CD8-positive, alpha-beta memory T cell (primary cell): ENCODE measurements around the gene TOX4. TPM values are rescaled to one million over a fixed set of nuclear protein-coding genes. Genes with fewer than 3 reads are reported as not detected.
A peak's percentile ranks its signal among the peaks of the same experiment; 100 is the strongest.
"Not testable (repeated sequence)": the region's sequence is repeated elsewhere in the genome, so short reads cannot be mapped to it uniquely, and the experiment has no call there.

Experiments
- CTCF ChIA-PET: fragments of 350-600 bp; sonication (Branson Sonifier 250); formaldehyde crosslinking; loops from one replicate; lab custom pipeline; 2021; ENCODE audit warnings: antibody characterized with exemption; lab: Charles Lee
- POLR2A ChIA-PET: fragments of 350-600 bp; sonication (Branson Sonifier 250); formaldehyde crosslinking; loops from one replicate; lab custom pipeline; 2021; ENCODE audit warnings: antibody characterized with exemption; lab: Charles Lee
- DNase-seq, 5 donors: peaks; one replicate each; pipeline versions ENCODE4 v3.0.0 to v3.0.0-alpha.2; 2020 to 2022; ENCODE audit warnings: mixed read lengths in 1 of 5
- H3K27ac ChIP-seq: one replicate; pipeline ENCODE4 v1.7.0; 2013; ENCODE audit warnings: low read depth, mild to moderate bottlenecking, low read length, moderate library complexity
- H3K27me3 ChIP-seq: 2 replicates; pipeline ENCODE4 v1.7.0; 2013; ENCODE audit warnings: low read length, mild to moderate bottlenecking; ENCODE audit not compliant: insufficient read depth, poor library complexity, severe bottlenecking
- H3K36me3 ChIP-seq: 2 replicates; pipeline ENCODE4 v1.7.0; 2013; ENCODE audit warnings: mild to moderate bottlenecking, low read length, moderate library complexity; ENCODE audit not compliant: insufficient read depth
- H3K4me1 ChIP-seq: 2 replicates; pipeline ENCODE4 v1.7.0; 2013; ENCODE audit warnings: mild to moderate bottlenecking, low read length, moderate library complexity; ENCODE audit not compliant: insufficient read depth
- H3K4me3 ChIP-seq: 2 replicates; pipeline ENCODE4 v1.7.0; 2013; ENCODE audit warnings: mild to moderate bottlenecking, low read length
- H3K9me3 ChIP-seq: 2 replicates; pipeline ENCODE4 v1.7.0; 2013; ENCODE audit warnings: mild to moderate bottlenecking, low read length
- H3K27ac Mint-ChIP-seq, 8 donors: one replicate each; pipeline ENCODE4 v1.8.0; 2020 to 2021; ENCODE audit warnings: mixed read lengths in 8 of 8, mild to moderate bottlenecking in 6 of 8, inconsistent platforms in 3 of 8, moderate library complexity in 3 of 8
- H3K27me3 Mint-ChIP-seq, 2 donors: one replicate each; pipeline ENCODE4 v1.8.0; 2020 to 2021; ENCODE audit warnings: mixed read lengths in 2 of 2, mild to moderate bottlenecking in 1 of 2, moderate library complexity in 1 of 2
- H3K36me3 Mint-ChIP-seq, 3 donors: one replicate each; pipeline ENCODE4 v1.8.0; 2020 to 2021; ENCODE audit warnings: mixed read lengths in 3 of 3, inconsistent platforms in 1 of 3, mild to moderate bottlenecking in 1 of 3
- H3K4me1 Mint-ChIP-seq, 3 donors: one replicate each; pipeline ENCODE4 v1.8.0; 2020 to 2021; ENCODE audit warnings: mixed read lengths in 3 of 3, inconsistent platforms in 1 of 3, mild to moderate bottlenecking in 1 of 3
- H3K4me3 Mint-ChIP-seq, 7 donors: one replicate each; pipeline ENCODE4 v1.8.0; 2020 to 2021; ENCODE audit warnings: mixed read lengths in 7 of 7, mild to moderate bottlenecking in 6 of 7, moderate library complexity in 4 of 7, inconsistent platforms in 2 of 7
- H3K9me3 Mint-ChIP-seq, 5 donors: one replicate each; pipeline ENCODE4 v1.8.0; 2020 to 2022; ENCODE audit warnings: mixed read lengths in 5 of 5, mild to moderate bottlenecking in 3 of 5, moderate library complexity in 2 of 5, inconsistent platforms in 1 of 5
- polyA plus RNA-seq: library from polyadenylated mRNA; unstranded; fragments of 300-500 nt; fragmentation: Illumina TruSeq; gene quantifications from one replicate; pipeline ENCODE4 v1.2.3, GENCODE V29; 2021
- total RNA-seq, 2 experiments: library from RNA; stranded (reverse); gene quantifications; one replicate each; pipeline ENCODE4 v1.2.3, GENCODE V29; 2021

TOX4 gene
- 10 to 100 TPM; 82.7 to 83.0 TPM for total RNA-seq
- 93.3 TPM for polyA plus RNA-seq

DNA sequence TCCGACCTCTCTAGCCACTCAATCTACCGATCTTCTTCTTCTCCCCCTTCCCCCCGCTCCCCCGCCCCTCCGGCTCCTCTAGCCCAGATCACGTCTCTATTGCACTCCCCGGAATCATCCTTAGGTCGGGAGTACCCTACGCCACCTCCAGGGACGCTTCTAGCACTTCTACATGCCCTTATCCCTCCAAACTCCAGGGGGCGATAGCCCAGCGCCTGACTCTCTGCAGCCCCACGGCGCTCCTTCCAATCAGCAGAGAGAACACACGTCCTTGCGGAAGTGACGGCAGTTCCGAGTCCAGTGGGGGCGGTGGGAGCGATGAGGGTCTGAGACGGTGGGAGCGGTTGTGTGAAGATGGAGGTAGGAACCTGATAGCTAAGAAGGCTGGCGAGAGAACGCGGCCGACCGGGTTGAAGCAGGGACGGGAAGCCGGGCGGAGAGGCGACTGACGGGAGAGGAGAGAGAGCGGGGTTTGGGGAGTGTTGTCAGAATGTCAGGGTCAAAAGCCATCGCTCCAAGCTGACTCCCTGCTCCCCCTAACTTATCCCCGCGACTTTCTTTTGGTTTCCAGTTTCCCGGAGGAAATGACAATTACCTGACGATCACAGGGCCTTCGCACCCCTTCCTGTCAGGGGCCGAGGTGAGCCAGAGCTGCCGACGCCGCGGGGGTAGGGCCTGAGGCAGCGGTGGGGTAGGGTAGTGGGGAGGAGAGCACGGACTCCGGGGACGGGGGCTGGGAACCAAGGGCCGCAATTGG, at the start of gene TOX4, which contains the start of gene RAB2B:
Gene TOX4 (plus strand): TSS at position 271 of the 757 bp plus-strand sequence. CDS start 84 bp downstream, at position 355.
Gene RAB2B (minus strand): TSS at position 35 of the 757 bp plus-strand sequence. CDS start 87 bp downstream, outside the sequence.
- Mint-ChIP-seq H3K27ac (peak within 1 kb of the TSS; percentile 90 to 100 (median 100)), H3K27me3 (no peaks in the 10 kb centered on the region), H3K4me3 (peak within 1 kb of the TSS; percentile 95 to 100 (median 98)), H3K36me3 (peaks cover 2 to 61% (median 8%) of the 10 kb centered on the region in 3 donors), H3K9me3 (no peaks in the 10 kb centered on the region), H3K4me1 (peaks cover 32 to 74% (median 64%) of the 10 kb centered on the region in 3 donors)
- peak; percentile 89 to 98 (median 97) for DNase-seq
- no peaks in the 10 kb centered on the region for H3K9me3 ChIP-seq
- peak within 1 kb of the TSS; percentile 94 for H3K27ac ChIP-seq
- ChIA-PET POLR2A (interaction anchor here (2.1 to 2.2 kb wide), 4 partner anchors 11 to 40 kb away, joined by 6 to 28 read pairs (median 10); partner anchors contain the start of genes CHD8 and METTL3), CTCF (interaction anchor here (0.8 to 3.7 kb wide), 13 partner anchors 13 to 372 kb away, joined by 3 to 22 read pairs (median 5); partner anchors contain the start of genes CHD8, METTL3 and SALL2)
- peaks cover 5% of the 10 kb centered on the region for H3K36me3 ChIP-seq
- no peaks in the 10 kb centered on the region for H3K27me3 ChIP-seq
- H3K4me1 ChIP-seq = peaks cover 25% of the 10 kb centered on the region
- peak within 1 kb of the TSS; percentile 98 for H3K4me3 ChIP-seq

DNA sequence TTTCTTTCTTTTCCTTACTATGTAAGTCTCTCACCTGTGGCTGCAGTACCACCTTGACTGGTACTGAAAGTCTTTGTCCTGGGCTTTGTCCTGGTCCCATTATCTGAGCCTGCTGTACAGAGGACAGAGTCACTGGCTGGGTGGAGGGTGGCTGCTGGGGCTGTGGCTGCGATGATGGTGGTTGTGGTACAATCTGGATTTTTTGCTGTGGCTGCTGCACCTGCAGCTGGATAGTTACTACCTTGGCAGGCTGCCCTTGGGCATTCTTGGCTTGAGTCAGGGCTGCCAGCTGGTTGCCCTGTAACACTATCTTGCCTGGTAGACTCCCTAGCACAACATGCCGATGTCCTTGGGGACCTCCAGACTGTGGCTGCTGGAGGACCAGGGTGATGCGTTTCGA, 48.1 kb upstream of the TOX4 start:
- Histone ChIP-seq H3K9me3 (no peaks in the 10 kb centered on the region), H3K4me3 (no peak overlapping the region), H3K27me3 (no peaks in the 10 kb centered on the region), H3K27ac (no peak overlapping the region), H3K4me1 (no peaks in the 10 kb centered on the region), H3K36me3 (peaks cover 42% of the 10 kb centered on the region)
- DNase-seq = no peak
- Mint-ChIP-seq H3K4me1 (peaks cover 17 to 24% (median 19%) of the 10 kb centered on the region in 3 donors), H3K36me3 (peaks cover 3 to 87% (median 23%) of the 10 kb centered on the region in 3 donors), H3K4me3 (no peak overlapping the region), H3K27ac (no peak overlapping the region), H3K9me3 (no peaks in the 10 kb centered on the region), H3K27me3 (no peaks in the 10 kb centered on the region)
- ChIA-PET POLR2A (no interaction called here), CTCF (no interaction called here)

DNA sequence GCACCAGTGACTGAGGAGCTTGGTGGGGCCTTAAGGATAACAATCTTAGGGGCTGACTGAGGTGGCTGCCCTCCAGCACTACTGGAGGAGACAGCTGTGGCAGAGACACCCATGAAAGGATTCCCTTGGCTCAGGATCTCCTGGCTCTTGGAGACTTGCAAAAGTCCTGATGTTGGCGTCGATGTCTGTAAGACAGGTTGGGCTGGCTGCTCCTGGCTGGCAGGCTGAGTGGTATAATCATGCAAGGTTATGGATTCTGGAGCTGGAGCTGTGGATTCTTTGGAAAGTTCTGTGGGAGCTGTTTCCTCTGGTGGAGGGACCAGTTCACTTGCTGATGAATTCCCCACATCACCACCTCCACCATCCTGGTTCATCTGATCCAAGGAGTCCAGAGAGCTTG, 45.9 kb upstream of the TOX4 start:
- no peak overlapping the region for H3K27ac ChIP-seq
- no peaks in the 10 kb centered on the region for H3K9me3 ChIP-seq
- H3K27me3 Mint-ChIP-seq = no peaks in the 10 kb centered on the region
- peaks cover 3 to 69% (median 18%) of the 10 kb centered on the region in 3 donors for H3K36me3 Mint-ChIP-seq
- peaks cover 37 to 45% (median 41%) of the 10 kb centered on the region in 3 donors for H3K4me1 Mint-ChIP-seq
- DNase-seq = no peak
- no peak overlapping the region for H3K4me3 ChIP-seq
- H3K4me1 ChIP-seq = peaks cover 15% of the 10 kb centered on the region
- no peaks in the 10 kb centered on the region for H3K27me3 ChIP-seq
- peak overlapping the region in 1 of 8 donors; percentile 14 for H3K27ac Mint-ChIP-seq
- POLR2A ChIA-PET = no interaction called here
- H3K36me3 ChIP-seq = peaks cover 27% of the 10 kb centered on the region
- no peaks in the 10 kb centered on the region for H3K9me3 Mint-ChIP-seq
- H3K4me3 Mint-ChIP-seq = no peak overlapping the region
- CTCF ChIA-PET = interaction anchor here (1.3 to 2.4 kb wide), 2 partner anchors 24 to 25 kb away, joined by 3 to 9 read pairs; partner anchors contain the start of gene CHD8

DNA sequence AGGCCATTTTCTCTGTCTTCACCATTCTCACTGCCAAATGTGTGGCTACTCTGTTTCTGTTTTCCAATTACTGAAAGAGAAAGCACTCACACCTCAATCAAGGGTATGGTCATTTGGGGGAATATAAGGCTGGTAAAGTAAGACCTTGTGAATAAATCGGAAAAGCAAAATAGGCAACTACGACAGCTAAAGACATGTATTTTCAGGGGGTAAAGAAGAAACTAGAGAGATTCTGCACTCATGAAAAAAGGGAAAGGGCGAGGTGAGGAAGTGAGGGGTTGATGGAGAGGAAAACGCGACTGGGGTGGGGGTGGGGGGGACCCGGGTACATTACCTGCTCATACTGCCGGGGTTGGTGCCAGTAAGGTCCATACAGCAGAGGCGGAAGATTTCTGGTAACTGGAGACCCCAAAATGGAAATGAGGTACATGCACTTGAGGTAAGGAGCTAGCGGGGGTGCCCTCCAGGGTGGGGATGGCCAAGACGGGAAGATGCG, 40.4 kb upstream of the TOX4 start:
- Mint-ChIP-seq H3K4me1 (peaks cover 59 to 80% (median 75%) of the 10 kb centered on the region in 3 donors), H3K36me3 (peaks cover 0 to 30% (median 2%) of the 10 kb centered on the region in 3 donors), H3K4me3 (peak overlapping the region; percentile 91 to 97 (median 95)), H3K27me3 (no peaks in the 10 kb centered on the region), H3K9me3 (no peaks in the 10 kb centered on the region), H3K27ac (peak overlapping the region; percentile 84 to 98 (median 95))
- H3K9me3 ChIP-seq = no peaks in the 10 kb centered on the region
- peak overlapping the region; percentile 82 for H3K27ac ChIP-seq
- CTCF ChIA-PET = interaction anchor here (1.0 to 3.8 kb wide), 8 partner anchors 9 to 62 kb away, joined by 3 to 50 read pairs (median 5); partner anchors contain the start of genes CHD8, RAB2B and TOX4
- POLR2A ChIA-PET = interaction anchor here (0.6 to 2.1 kb wide), 9 partner anchors 10 to 846 kb away, joined by 3 to 47 read pairs (median 6); partner anchors contain the start of genes CHD8, METTL3, RAB2B and RNASE12
- no peak for DNase-seq
- H3K4me1 ChIP-seq = peaks cover 34% of the 10 kb centered on the region
- H3K36me3 ChIP-seq = no peaks in the 10 kb centered on the region
- H3K4me3 ChIP-seq = peak overlapping the region; percentile 91
- H3K27me3 ChIP-seq = no peaks in the 10 kb centered on the region

DNA sequence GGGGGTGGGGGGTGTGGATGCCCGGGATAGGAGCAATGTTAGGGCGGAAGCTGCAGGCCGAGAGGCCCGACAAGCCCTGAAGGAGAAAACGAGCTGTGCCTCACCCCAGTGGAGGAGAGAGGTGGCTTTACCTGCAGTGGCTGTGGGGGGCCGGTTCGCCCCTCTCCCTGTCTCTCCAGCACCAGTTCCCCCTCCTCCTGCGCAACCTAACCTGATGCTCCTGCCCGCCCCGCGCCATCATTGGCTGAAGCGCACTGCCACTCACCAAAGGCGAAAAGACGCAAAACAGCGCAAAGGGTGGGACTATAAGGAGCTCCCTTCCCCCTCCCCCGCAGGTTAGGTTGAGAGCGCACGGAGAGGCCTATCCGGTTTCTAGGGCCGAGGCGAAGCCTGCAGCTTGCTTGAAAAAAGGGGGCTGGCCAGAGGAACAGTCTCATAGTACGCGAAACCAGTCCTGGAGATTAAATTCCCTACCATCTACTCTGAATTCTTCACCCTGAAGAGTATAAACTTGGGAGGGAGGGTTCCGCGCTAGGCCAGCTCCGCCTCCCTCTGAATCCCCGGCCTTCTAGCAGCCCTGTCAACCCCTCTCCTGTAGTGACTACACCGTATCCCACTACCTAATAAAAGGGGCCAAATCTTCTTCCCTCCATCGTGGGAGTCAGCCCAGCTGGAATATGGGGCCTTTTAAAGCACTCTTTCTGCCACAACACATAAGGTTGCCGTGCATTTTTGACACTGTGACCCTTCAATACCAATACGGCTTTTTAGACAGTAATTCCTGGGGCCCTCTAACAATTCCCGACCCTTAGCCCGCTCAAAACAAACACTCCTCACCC, 39.7 kb upstream of the TOX4 start:
- Mint-ChIP-seq H3K27me3 (no peaks in the 10 kb centered on the region), H3K9me3 (no peaks in the 10 kb centered on the region), H3K4me3 (peak overlapping the region; percentile 91 to 97 (median 95)), H3K36me3 (peaks cover 0 to 29% (median 2%) of the 10 kb centered on the region in 3 donors), H3K4me1 (peaks cover 61 to 81% (median 79%) of the 10 kb centered on the region in 3 donors), H3K27ac (peak overlapping the region; percentile 84 to 98 (median 95))
- peaks cover 34% of the 10 kb centered on the region for H3K4me1 ChIP-seq
- peak overlapping the region; percentile 82 for H3K27ac ChIP-seq
- H3K9me3 ChIP-seq = no peaks in the 10 kb centered on the region
- peak overlapping the region; percentile 91 for H3K4me3 ChIP-seq
- DNase-seq = peak; percentile 97 to 99 (median 98)
- no peaks in the 10 kb centered on the region for H3K27me3 ChIP-seq
- no peaks in the 10 kb centered on the region for H3K36me3 ChIP-seq
- POLR2A ChIA-PET = interaction anchor here (0.5 to 2.1 kb wide), 12 partner anchors 9 to 252 kb away, joined by 3 to 47 read pairs (median 6); partner anchors contain the start of genes CHD8, METTL3, RAB2B and SUPT16H
- CTCF ChIA-PET = interaction anchor here (0.8 to 3.8 kb wide), 9 partner anchors 9 to 61 kb away, joined by 3 to 50 read pairs (median 5); partner anchors contain the start of genes CHD8, RAB2B and TOX4

DNA sequence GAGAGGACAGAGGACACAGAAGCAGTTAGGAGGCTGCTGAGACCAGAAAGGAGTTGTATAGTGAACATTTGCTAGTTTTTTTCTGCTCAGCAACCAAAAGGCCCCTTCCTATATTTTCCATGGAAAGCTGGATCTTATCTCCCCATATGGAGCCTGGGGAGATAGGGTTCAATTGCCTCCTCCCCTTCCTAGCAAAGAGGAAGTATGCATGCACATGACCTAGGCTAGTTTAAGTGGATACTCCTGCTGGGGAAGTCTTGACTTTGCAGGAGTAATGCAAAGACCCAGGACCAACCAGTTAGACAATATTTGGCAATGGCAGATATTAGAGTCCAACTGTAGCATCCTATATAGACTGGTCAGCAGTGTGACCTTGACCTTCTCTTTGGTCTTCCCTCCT, 36.1 kb upstream of the TOX4 start:
- Histone ChIP-seq H3K9me3 (no peaks in the 10 kb centered on the region), H3K27ac (peak overlapping the region; percentile 15), H3K27me3 (no peaks in the 10 kb centered on the region), H3K36me3 (no peaks in the 10 kb centered on the region), H3K4me1 (peaks cover 21% of the 10 kb centered on the region), H3K4me3 (no peak overlapping the region)
- Mint-ChIP-seq H3K4me1 (peaks cover 45 to 66% (median 60%) of the 10 kb centered on the region in 3 donors), H3K9me3 (no peaks in the 10 kb centered on the region), H3K27ac (peak overlapping the region in 5 of 8 donors; percentile 13 to 89 (median 35)), H3K4me3 (peak overlapping the region in 1 of 7 donors; percentile 32), H3K36me3 (peaks cover 0 to 20% (median 0%) of the 10 kb centered on the region in 3 donors), H3K27me3 (no peaks in the 10 kb centered on the region)
- DNase-seq = no peak
- POLR2A ChIA-PET = no interaction called here
- CTCF ChIA-PET = interaction anchor here (1.4 kb wide), 1 partner anchor 15 kb away, joined by 9 read pairs; the partner anchor contains the start of gene CHD8

DNA sequence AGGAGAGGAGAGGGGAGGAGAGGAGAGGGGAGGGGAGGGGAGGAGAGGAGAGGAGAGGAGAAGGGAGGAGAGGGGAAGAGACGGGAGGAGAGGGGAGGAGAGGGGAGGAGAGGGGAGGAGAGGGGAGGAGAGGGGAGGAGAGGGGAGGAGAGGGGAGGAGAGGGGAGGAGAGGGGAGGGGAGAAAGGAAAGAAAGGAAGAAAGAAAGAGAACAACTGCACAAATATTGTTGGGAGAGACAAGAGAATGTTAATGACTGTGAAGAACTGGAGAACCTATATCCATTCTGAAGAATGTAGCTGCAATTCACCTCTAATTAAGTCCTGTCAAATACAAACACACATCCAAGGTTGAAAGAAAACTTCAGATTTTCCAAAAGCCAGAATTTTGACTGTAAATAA, 34.3 kb upstream of the TOX4 start:
- POLR2A ChIA-PET = not testable (repeated sequence)

More for the DNA sequence above, 34.3 kb upstream of the TOX4 start:
- H3K27me3 Mint-ChIP-seq, H3K4me3 Mint-ChIP-seq, H3K27ac Mint-ChIP-seq, H3K27me3 ChIP-seq, H3K9me3 Mint-ChIP-seq, H3K36me3 ChIP-seq, H3K27ac ChIP-seq, H3K4me3 ChIP-seq, DNase-seq, H3K9me3 ChIP-seq: not testable (repeated sequence)
- H3K4me1 ChIP-seq = peaks cover 16% of the 10 kb centered on the region
- H3K36me3 Mint-ChIP-seq = peaks cover 0 to 22% (median 0%) of the 10 kb centered on the region in 3 donors
- H3K4me1 Mint-ChIP-seq = peaks cover 41 to 62% (median 55%) of the 10 kb centered on the region in 3 donors
- CTCF ChIA-PET = interaction anchor here (1.7 kb wide), 1 partner anchor 13 kb away, joined by 6 read pairs; the partner anchor contains the start of gene CHD8
